GM19467 (cell line): ENCODE data around the gene SLC7A5.
"Not testable (repeated sequence)": the region's sequence is repeated elsewhere in the genome, so short reads cannot be mapped to it uniquely, and the experiment has no call there.

Experiments used
- ATAC-seq: cut with Tn5 transposase; IDR thresholded peaks from one replicate; pipeline ENCODE4 v1.9.1; 2021; ENCODE audit warnings: mild to moderate bottlenecking, moderate library complexity; ENCODE audit not compliant: unreplicated experiment

The SLC7A5 gene

DNA sequence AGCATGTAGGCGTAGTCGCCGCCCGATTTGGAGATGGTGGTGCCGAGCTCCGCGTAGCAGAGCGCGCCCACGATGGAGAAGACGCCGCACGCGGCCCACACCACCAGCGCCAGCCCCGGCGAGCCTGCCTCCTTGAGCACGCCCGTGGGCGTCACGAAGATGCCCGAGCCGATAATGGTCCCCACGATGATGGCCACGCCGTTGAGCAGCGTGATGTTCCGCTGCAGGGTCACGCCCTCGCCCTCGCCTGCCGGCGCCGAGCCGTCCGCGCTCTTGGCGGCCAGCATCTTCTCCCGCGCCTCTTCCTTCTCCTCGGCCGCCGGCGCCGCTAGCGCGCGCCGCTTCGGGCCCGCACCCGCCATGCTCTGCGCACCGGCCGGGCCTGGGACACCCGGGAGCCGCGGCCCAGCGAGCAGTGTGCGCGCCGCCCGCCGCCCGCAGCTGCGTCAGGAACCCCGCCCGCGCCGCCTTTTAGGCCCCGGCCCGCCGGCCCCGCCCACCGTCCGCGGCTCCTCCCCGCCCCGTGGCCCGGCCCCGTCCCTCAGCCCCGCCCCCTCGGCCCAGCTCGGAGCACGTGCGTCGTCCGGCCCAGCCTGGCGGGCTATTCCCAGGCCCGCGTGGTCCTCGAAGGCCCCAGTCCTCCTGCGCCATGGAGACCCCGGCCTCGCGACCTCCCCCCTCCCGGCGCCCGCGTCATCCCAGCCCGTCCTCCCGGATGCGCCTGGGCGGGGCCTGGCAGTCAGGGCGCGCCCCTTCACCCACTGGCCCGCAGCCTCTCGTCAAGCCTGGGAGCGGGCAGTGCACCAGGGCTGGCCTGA is at the start of gene SLC7A5:
SLC7A5 (minus strand) TSS at position 447 of the 818 bp plus-strand sequence; CDS start at position 362, 85 bp downstream.
- ATAC-seq = peak; percentile 46

DNA sequence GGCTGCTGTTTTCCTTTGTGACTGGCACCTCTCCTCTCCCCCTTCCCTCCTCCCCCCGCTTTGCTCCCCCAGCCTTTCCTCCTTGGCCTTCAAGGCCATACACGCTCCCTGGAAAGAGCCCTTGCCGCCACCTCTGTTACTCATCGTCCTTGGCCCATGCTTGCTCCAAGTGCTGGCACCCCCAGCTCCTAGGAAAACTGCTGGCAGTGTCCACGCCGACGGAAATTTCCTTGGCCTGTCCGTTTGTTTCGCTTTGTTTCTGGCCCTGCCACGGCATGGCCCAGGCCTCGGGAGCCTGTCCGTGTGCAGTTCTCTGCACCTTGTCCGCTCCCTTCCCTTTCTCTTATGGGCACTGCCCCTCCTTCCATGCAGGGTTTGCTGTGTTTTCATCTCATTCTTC is 49.0 kb upstream of the SLC7A5 start:
- ATAC-seq = no peak

- no peak for ATAC-seq
Observed at GRCh38 chr16:87917503-87917902, 48.2 kb upstream of the SLC7A5 start.

- ATAC-seq = no peak
Observed at GRCh38 chr16:87914812-87915211, 45.5 kb upstream of the SLC7A5 start.

DNA sequence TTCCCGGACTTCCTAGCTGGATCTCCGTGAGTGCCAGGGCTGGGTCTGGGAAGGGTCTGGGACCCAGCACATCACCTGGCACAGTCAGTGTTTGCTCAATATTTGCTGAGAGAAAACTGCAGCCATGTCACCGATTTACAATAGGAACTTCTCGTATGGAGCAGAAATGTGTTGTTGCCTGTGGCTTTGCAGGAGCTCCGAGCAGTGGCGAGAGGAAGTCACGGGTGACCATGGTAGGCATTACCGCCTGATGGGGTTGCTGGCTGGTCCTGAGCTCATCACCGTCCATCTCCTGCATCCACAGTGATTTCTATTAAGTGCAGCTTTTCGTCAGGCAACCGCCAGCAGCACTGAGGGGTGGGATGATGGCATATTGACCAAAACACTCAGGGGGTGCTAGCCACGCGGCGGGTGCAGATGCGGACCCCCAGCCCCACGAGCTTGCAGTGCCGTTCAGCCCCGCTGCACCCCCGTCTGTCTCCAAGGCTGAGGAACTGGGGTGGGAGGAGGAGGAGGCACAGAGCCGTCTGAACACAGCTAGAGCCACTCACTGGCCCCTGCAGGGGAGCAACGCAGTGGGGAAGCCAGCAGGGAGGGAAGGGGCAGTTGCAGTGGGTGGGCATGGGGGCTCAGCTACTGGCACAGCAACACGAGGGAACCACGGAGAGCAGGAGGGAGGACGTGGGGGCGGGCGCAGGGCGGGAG is 44.9 kb upstream of the SLC7A5 start:
- not testable (repeated sequence) for ATAC-seq

- ATAC-seq = not testable (repeated sequence)
Observed at GRCh38 chr16:87912691-87913090, 43.4 kb upstream of the SLC7A5 start.

DNA sequence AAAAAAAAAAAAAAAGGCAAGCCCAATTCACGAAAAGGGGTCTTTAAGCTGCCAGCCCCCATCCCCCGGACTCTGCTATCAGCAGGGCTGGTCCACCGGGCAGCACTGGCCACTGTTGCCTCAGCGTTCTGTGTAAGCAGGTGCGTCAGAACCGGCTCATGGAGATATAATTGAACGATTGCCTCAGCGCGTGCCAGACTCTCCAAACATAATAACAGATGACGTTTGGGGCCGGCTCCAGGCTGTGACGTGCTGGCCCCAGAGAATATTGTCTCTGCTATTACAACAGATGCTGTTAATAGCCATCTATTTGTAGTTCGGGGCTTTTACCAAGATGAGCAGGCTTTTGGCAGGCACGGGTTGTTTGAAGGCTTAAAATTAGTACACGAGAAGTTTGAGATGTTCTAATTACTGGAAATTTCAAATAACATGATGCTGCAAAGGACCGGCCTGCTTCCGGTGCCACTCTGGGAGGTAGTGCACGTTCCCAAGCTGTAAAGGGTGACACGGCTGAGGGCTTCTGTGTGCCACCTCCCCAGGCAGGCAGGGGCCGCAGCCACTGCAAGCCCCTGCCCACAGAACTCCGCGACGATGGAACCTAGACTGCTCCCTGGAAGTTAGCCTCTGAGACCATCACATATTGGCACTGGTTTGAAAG is 41.9 kb upstream of the SLC7A5 start:
- ATAC-seq = not testable (repeated sequence)

DNA sequence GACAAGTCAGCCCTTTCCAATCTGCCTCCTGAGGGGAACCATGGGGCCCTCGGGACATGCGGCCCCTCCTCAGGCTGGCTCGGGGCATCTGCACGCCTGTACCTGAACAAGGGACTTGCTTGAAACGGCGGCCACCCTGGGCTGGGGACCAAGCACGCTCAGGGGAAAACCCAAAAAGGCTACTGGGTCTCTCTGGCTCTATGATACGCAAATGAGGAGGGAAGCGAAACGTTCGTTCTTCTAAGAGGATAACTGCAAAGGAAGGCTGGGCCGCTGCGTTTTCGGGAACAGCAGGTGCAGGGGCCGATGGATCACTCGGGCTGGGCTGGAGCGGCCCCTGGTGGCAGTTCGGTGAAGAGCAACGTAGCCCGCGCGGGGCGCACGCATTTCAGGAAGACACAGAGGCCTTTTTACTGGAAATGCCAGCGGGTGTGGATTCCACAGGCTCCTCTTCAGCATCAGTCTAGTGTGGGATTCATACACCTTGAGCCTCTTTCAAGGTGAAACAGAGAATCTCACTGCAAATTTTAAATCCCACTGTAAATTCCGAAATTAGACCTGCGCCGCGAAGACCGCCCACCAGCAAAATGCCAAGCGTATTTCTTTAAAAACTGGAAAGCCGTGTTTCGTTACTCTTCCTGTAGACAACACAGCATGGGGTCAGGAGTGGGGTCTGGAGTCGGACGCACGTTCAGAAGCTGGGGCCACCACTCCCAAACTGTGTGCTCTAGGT is 40.1 kb upstream of the SLC7A5 start:
- ATAC-seq = peak; percentile 62

DNA sequence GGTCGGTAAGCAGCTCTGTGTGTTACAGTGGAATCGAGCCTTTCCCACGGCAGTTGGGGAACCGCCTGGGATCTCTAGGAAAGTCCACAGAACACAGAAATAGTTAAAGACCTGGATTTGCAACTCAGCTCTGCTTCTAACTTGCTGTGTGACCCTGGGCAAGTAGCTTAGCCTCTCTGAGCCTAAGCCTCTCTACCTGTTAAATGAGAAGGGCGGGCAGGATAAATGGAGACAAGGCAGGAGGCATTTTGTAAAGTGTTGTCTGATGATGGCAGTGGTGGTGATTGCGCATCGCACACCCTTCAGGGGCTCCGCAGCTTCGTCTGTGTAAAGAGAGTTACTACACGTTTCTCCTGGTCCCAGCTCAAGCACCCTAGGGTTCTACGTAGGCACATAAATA is 38.8 kb upstream of the SLC7A5 start:
- ATAC-seq = not testable (repeated sequence)

GRCh38 chr16:87905521-87905920 is 36.2 kb upstream of the SLC7A5 start:
- not testable (repeated sequence) for ATAC-seq

GRCh38 chr16:87904963-87905362 is 35.7 kb upstream of the SLC7A5 start:
- not testable (repeated sequence) for ATAC-seq

- not testable (repeated sequence) for ATAC-seq
Observed at GRCh38 chr16:87900489-87900888, 31.2 kb upstream of the SLC7A5 start.

DNA sequence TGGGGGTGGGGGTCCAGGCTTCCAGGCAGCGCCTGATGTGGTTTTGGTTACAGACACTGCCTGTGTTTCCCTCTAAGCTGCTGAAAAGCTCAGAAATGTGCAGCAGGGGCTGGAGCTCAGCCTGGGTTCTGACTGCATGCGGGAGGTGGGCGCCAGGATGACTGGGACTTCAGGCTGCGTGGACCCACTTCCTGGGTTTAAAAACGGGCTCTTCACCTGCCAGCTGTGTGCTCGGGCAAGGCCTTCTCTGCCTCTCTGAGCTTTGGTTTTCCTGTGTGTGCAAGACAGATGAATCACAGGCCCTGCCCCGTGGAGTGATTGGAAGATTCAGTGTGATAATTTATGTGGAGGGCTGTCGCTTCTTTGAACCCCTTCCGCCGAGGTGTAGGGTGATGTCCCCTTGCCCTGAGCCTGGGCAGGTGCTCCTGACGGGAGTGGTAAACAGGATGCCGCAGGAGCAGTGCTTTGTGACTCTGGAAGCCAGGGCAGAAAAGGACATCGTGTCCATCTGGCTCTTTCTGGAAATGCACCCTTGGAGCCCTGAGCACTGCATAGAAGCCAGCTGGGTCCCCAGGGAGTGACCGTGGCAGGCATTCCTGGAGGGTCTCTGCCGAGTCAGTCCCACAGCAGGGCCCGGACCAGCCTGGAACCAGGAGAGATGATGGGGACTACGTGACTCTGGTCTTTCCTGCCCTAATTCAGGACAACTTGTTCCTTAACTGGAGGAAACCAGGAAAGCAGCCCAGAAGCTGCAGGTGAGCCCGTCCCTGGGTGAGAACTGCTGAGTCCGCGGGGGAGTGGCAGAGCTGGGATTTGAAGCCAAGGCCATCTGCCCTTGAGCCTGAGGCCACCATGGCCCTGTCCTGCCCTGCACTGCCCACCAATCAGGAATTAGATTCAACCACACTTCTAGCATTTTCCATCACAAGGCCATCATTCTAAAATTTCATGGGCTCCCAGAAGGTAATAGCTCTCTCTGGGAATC is 28.5 kb upstream of the SLC7A5 start:
- ATAC-seq = no peak

DNA sequence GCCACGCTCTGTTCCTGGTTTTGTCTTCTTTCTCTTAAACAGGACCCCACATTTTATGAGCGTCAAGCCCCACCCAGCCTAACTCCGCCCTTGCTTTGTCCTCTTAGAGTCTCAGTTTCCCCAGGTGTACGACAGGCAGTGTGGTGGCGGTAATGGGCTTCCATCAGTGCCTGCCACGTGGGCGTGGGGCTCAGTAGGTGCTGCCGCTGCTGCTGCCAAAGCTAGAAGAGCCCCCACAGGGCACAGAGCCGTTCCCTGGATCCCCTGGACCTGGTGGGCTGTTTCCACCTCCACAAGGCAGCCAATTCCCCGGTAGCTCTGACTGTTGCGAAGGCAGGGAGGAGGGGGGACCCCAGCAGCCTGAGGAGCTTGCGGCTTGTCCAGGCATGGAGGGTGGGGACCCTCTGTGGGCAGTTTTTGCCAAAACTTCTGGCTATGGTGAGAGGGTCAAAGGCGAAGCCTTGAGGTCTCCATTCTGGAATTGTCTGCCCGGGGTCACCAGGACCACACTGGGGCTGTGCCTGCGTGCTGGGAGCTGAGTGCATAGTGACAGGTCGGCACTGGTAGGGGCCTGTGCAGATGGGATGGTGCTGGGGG is 27.7 kb upstream of the SLC7A5 start:
- not testable (repeated sequence) for ATAC-seq

DNA sequence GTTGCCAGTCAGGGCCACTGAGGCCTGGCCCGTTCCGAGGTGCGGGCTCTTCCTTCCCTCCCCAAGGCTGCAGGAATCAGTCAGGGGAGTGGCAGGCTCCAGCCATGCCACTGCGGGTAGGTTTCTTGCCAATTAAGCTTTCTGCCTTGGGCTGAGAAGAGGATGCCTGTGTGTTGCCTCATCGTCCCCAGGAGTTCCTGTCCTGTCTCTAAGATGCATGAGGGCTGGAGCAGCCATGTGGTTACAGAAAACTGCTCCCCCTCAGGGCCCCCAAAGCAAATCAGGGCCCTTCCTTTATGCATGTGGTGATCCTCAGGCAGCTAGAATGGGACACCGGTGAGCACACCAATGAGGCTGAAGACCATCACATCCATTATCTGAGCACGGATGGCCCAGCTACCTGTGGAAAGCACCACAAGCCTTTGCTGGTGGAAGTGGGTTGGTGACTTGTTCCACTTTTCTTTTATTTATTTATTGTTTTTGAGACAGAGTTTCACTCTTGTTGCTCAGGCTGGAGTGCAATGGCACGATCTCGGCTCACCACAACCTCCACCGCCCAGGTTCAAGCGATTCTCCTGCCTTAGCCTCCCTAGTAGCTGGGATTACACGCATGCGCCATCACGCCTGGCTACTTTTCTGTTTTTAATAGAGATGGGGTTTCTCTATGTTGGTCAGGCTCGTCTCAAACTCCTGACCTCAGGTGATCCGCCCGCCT is 27.0 kb upstream of the SLC7A5 start:
- ATAC-seq = not testable (repeated sequence)

DNA sequence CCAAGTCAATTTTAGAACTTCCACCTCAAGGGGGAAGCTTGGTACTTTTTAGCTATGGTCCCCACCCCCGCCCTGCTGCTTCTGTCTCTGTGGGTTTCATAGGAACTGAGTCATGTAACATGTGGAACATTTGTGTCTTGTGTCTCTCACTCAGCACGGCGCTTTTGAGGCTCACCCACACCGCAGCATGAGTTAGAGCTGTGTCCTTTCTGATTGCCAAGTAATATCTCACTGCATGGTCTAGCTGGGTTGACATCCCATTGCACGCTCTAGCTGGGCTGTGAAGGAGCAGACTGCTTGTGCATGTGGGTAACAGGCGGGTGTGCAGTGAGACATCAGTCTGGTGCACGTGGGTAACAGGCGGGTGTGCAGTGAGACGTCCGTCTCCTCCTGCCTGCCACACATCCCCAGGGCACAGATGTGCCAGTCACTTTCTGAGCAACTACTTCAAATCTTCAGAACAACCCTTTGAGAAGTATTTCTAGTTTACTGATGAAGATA is 26.4 kb upstream of the SLC7A5 start:
- ATAC-seq = no peak

DNA sequence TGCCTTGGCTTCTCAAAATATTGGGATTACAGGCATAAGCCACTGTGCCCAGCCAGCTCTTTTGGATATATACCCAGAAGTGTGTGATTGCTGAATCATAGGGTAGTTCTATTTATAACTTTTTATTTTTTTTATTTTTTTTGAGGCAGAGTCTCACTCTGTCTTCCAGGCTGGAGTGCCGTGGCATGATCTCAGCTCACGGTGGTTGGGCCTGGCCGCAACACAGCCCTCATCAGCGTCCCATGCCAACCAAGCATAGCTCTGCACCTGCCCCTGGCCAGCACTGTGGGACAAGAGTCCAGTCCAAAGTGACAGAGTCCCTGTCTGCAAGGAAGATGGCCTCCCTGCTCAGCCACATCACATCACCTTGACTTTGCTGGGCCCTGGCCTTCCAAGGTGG is 24.7 kb upstream of the SLC7A5 start:
- ATAC-seq = not testable (repeated sequence)

- no peak for ATAC-seq
Observed at GRCh38 chr16:87891764-87892163, 22.5 kb upstream of the SLC7A5 start.
